Measurements from ENCODE around the gene GNB1L. TPM values are rescaled to one million over a fixed set of nuclear protein-coding genes. Genes with fewer than 3 reads are reported as not detected.

Gene GNB1L
- total RNA-seq, 1 experiment from 2014 or later: 38.2 TPM

DNA sequence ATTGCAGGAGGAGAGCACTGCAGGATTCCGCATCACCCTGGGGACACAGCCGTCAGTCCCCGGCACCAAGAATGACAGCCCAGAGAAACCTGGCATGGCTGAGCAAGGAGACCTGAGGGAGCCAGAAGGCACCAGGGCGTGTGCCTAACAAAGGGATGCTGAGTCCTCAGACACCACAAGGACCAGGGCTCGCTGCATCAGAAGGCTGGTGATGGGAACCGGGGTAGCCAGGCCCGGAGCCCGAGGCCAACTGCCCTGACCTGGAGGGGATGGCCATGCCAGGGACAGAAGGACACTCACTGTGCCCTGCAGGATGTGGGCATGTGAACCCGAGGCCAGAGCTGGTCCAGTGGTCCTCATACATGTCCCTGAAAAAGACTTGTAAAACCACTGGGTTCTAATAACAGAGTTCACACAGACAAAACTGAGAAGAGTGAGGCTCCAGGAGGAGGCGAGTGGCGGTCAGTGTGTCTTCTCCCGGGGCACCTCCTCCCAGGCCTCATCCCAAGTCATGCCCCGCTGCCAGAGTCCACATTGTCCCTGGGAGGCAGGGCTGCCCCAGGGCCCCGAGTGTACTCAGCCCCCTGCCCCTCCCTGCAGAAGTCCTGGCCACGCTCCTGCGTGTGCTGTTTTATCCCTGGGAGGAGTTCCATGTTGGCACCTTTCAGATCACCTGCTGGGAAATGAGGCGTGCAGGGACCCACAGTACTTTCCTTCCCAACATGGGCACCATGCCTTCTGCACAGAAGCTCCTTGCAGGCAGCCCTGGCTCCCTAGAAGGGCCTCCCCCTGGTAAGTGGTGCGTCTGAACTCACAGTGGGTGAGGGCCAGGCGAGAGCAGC is 51.6 kb downstream of the GNB1L start:
- Histone ChIP-seq H3K27me3 (ENCODE audit: control insufficient read depth, insufficient read depth, low read length) (no peaks in the 10 kb centered on the region), H3K4me3 (ENCODE audit: insufficient read depth, low read depth, low read length) (no peak overlapping the region), H3K36me3 (replicated peaks; ENCODE audit: control insufficient read depth, insufficient read depth, low read length) (no peaks in the 10 kb centered on the region)
- peak; percentile 41 for DNase-seq

DNA sequence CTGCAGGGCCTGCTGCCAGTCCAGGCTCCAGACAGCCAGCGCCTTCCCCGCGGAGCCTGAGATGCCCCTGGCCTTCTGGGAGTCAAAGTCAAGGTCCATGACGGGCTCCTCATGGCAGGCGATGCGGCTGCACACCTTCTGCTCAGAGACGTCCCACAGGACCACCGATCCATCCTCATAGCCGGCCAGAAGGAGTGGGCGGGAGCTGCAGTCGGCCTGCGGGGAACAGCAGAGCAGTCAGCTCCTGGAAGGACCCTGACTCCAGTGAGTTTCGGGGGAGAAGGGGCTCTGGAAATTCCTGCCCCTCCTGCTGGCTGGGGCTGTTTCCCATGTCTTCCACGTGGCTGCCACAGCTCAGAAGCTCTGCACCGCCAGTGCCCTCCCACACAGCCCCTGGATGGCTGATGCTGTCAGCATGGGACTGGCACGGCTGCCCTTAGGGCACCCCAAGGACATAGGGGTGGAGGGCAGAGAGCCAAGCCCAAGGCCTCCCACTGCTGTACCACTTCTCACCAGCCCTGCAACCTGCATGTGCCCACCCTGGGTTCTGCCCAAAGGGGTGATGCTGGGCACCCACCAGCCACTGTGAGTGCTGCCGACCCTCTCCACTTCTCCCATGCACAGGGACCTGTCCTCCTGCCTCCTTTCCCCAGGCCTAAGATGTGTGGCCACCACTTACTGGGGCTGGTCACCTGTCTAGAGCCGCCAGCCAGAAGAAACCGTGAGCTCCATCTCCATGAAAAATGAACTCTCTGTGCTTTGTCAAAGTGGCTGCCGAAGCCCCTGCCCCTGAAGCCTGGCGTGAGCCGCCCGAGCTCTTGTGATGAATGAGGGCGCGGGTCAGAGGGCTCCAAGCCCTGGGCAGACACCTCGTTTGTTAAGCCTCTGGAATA is 52.4 kb downstream of the GNB1L start:
- no peaks in the 10 kb centered on the region for H3K27me3 ChIP-seq (ENCODE audit: control insufficient read depth, insufficient read depth, low read length)
- H3K36me3 ChIP-seq (replicated peaks; ENCODE audit: control insufficient read depth, insufficient read depth, low read length): no peaks in the 10 kb centered on the region
- no peak overlapping the region for H3K4me3 ChIP-seq (ENCODE audit: insufficient read depth, low read depth, low read length)
- peak; percentile 31 for DNase-seq

DNA sequence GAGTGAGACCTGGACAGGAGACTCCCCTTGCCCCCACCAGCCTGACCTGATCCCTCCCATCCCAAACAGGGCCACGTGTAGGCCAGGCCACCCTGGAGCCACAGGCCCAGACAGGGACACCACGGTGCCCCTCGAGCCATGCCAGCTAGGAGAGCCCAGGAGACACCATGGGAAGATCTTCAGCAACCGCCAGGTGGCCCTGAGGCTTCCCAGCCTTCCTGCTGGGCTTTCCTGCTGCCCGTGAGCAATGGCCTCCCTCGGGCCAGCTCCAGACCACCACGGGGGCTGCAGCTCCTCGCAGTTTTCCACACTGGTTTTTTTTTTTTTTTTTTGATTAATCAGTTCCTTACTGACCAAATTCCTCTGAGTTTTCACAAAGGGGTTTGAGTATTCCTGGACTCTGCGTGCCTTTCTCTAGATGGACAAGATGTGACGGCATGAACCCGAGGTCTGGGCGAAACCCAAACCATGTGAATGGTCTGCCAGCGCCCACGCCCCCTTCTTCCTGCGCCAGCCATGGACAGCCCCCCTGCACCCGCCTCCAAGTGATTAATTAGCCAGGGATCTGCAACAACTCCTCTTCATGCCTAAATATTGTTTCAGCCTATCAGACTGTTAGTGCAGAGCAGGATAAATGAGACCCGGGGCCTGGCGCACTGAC is 53.2 kb downstream of the GNB1L start:
- Histone ChIP-seq H3K36me3 (replicated peaks; ENCODE audit: control insufficient read depth, insufficient read depth, low read length) (no peaks in the 10 kb centered on the region), H3K27me3 (ENCODE audit: control insufficient read depth, insufficient read depth, low read length) (no peaks in the 10 kb centered on the region), H3K4me3 (ENCODE audit: insufficient read depth, low read depth, low read length) (no peak overlapping the region)
- no peak for DNase-seq

DNA sequence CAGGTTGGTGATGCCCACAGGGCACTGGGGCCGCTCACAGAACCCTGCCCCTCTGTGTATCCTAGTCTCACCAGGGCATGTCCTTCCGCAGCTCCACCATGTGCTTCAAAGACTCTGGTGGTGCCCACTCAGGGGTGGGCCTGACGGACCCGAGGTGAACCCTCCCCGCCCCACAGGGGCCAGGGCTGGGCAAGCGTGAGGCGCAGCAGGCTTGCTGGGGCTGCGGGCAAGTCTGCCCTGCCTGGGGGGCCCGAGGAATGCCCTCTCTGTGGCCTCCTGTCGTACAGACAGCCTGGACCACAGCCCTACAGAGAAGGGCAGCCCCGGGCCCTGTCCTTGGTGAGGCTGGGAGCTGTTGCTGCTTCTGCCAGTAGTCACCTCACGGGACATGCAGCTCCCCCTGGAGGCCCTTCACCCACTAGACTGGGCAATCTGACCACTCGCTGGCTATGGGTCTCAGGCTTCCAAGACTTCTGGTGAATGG is 53.9 kb downstream of the GNB1L start:
- no peaks in the 10 kb centered on the region for H3K36me3 ChIP-seq (replicated peaks; ENCODE audit: control insufficient read depth, insufficient read depth, low read length)
- peak; percentile 86 for DNase-seq
- H3K4me3 ChIP-seq (ENCODE audit: insufficient read depth, low read depth, low read length): no peak overlapping the region
- no peaks in the 10 kb centered on the region for H3K27me3 ChIP-seq (ENCODE audit: control insufficient read depth, insufficient read depth, low read length)

DNA sequence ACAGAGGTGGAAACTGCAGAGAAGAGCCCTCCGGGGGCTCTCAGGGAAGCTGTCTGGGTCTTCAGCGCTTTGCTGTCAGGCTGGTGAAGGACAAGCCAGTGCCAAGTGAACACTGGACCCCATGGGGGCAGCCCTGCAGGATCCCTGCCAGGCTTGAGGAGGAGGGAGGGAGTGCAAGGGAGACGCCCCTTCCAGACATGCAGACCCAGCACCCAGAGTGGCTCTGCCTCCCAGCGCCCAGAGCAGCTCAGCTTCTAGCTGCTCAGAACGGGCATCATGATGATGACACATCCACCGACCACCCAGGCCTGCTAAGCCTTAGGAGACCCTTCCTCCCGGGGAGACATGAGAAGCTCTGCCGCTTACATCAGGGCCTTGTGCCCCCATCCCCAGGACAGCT is 54.4 kb downstream of the GNB1L start:
- Histone ChIP-seq H3K27me3 (ENCODE audit: control insufficient read depth, insufficient read depth, low read length) (no peaks in the 10 kb centered on the region), H3K36me3 (replicated peaks; ENCODE audit: control insufficient read depth, insufficient read depth, low read length) (no peaks in the 10 kb centered on the region), H3K4me3 (ENCODE audit: insufficient read depth, low read depth, low read length) (no peak overlapping the region)
- no peak for DNase-seq

DNA sequence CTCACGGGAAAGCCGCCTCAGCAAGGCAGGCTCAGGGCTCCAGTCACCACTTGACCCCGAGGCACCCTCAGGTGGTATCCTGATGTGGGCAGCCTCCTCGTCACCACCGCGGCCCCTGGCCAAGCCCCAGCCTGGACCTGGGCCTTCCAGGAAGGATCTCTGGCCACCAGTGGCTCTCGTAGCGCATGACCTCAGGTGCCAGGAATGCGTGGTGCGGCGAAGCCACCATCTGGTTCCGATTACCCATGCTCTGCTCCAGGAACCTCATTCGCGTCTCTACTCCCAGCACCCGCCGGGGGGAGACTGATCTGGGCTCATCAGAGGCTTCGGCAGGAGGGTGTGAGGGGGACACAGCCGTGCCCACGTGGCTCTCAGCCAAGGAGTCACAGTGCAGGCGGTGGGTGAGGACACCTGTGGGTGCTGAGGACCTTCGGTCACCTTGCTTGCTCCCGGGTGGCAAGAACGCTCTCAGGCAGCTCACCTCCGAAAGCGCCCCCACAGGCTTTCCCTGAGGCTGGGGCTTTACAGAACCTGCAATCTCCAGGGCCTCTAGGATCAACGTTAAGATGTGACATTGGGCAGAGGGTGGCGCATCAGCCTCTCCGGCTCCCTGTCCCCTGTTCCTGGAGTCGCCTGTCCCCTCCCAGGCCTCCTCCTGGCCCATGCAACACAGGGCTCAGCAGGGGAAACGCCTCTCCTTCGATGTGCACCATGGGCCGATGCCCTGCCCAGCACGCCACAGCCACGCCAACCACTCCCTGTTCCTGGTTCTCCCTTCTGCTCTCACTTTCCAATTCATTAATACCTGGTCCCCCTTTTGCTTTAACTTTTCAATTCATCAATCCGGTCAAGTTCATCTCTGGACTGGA is 55.1 kb downstream of the GNB1L start:
- no peaks in the 10 kb centered on the region for H3K36me3 ChIP-seq (replicated peaks; ENCODE audit: control insufficient read depth, insufficient read depth, low read length)
- no peak for DNase-seq
- H3K27me3 ChIP-seq (ENCODE audit: control insufficient read depth, insufficient read depth, low read length): no peaks in the 10 kb centered on the region
- H3K4me3 ChIP-seq (ENCODE audit: insufficient read depth, low read depth, low read length): no peak overlapping the region

DNA sequence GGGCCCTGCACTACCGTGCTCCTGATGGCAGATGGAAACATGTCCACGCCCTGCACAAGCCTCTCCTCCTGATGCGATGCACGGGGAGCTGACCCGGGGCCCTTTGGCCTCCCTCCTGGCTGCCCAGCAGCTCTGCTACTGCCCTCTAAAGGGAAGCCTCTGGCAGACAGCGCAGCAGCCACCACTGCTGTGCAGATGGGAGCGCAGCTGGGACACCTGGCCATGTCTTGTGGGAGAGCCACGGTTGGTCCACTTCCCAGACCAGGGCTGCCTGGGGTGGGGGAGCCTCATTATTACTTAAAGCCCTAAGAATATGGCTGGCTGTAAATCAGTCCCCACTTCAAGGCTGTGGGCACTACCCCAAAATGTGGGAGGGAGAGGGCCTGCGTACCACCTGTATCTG is 55.8 kb downstream of the GNB1L start:
- no peaks in the 10 kb centered on the region for H3K36me3 ChIP-seq (replicated peaks; ENCODE audit: control insufficient read depth, insufficient read depth, low read length)
- no peak overlapping the region for H3K4me3 ChIP-seq (ENCODE audit: insufficient read depth, low read depth, low read length)
- H3K27me3 ChIP-seq (ENCODE audit: control insufficient read depth, insufficient read depth, low read length): no peaks in the 10 kb centered on the region
- no peak for DNase-seq

DNA sequence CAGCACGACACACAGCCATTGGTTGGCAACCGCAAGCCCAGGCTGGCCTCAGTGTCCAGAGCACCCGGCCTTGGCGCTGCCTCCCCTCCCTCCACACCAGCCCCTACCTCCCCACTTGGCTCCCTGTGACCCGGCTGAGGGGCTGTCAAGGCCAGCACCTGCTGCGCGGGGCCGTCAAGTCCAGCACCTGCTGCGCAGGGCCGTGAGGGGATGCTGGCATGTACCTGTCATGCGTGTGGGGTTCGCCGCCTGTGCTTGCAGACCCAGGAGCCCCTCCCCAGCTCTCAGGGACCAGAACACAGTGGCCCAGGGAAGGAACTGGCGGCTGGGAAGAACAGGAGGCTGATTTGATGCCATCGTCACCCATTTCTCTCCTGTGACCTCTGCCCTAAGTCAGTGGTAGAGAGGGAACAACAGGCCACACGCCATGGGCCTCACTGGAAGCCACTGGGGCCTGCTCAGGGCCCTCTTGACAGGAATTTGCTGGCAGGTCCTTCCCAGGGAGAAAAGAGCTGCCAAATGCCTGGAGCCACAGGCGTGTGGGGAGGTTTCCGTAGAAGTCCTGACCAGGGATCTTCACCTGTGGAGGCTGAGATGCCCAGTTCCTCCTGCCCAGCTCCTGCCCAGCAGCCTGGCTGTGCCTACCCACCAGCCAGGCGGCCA is 56.5 kb downstream of the GNB1L start:
- no peaks in the 10 kb centered on the region for H3K27me3 ChIP-seq (ENCODE audit: control insufficient read depth, insufficient read depth, low read length)
- no peaks in the 10 kb centered on the region for H3K36me3 ChIP-seq (replicated peaks; ENCODE audit: control insufficient read depth, insufficient read depth, low read length)
- DNase-seq: no peak
- no peak overlapping the region for H3K4me3 ChIP-seq (ENCODE audit: insufficient read depth, low read depth, low read length)

DNA sequence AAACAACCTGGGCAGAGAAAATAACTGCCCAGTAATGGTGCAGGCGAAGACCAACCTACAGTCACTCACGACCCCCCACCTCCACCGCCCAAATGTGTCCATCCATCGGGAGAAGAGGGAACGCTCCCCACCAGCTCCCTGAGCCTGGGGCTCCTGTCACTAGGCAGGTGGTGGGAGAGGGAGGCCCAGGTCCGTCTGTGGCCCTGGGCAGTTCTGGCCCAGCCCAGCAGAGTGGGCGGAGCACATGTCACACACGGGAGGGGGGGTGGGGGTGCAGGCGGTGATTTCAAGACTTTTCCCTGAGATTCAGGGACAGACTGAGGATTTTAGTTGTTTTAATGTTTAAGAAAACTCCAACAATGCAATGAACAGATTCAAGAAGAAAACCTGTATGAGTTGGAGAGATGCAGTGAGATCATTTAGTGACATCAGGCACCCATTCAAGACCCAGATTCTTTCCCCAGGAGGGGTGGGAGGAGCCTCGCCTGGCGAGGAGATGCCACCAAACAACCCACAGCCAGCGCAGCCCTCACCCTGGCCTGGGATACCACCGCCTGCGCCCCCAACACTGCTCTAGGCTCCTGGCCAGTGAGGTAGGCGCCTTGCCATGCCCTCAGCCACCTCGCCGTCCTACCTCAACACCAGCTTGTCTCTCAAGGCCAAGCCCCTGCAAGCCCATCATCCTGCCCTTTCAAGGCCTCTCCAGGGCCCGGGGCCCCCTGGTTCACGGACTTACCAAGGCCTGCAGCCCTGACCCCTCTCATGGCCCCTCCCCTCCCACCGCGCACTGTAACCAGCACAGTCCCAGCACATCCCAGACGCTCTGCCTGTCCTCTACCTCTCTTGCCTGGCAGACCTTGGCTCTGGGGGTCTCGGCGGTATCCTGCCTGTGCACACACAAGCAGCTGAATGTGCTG is 57.3 kb downstream of the GNB1L start:
- Histone ChIP-seq H3K36me3 (replicated peaks; ENCODE audit: control insufficient read depth, insufficient read depth, low read length) (no peaks in the 10 kb centered on the region), H3K27me3 (ENCODE audit: control insufficient read depth, insufficient read depth, low read length) (no peaks in the 10 kb centered on the region), H3K4me3 (ENCODE audit: insufficient read depth, low read depth, low read length) (no peak overlapping the region)
- peak; percentile 82 for DNase-seq

DNA sequence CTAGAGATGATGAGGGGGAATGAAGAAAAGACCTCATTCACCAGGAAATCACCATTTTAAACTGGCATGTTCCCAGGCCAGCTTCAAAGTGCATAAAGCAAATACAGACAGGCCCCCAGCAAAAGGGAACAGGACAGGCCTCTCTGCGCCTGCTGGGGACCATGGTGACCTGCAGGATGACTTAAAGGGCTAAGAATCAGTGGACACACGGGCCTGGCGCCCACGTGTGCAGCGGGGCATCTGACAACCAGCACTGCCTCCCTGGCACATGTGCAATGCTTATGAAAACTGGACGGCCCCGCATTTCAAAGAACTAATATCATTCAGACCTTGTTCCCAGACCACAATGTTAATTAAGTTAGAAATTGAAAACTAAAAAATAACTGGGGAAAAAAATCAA is 58.5 kb downstream of the GNB1L start:
- Histone ChIP-seq H3K27me3 (ENCODE audit: control insufficient read depth, insufficient read depth, low read length) (no peaks in the 10 kb centered on the region), H3K4me3 (ENCODE audit: insufficient read depth, low read depth, low read length) (no peak overlapping the region), H3K36me3 (replicated peaks; ENCODE audit: control insufficient read depth, insufficient read depth, low read length) (no peaks in the 10 kb centered on the region)
- no peak for DNase-seq

DNA sequence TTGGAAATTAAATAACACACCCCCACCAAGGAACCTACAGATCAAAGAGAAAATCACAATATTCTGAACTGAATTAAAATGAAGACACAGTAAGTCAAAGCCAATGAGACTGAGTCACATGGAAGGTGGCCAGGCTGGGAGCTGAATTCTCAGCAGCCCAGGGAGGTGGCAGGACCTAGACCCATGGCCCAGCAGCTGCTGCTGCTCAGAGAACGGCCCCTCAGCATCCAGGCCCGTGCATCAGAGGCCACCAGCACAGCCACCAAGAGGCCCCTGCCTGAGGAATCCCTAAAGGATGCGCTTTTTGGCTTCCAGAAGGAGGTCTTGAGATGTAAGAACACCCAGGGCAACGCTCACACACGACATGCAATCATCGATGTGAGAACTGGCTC is 59.1 kb downstream of the GNB1L start:
- Histone ChIP-seq H3K4me3 (ENCODE audit: insufficient read depth, low read depth, low read length) (no peak overlapping the region), H3K27me3 (ENCODE audit: control insufficient read depth, insufficient read depth, low read length) (no peaks in the 10 kb centered on the region), H3K36me3 (replicated peaks; ENCODE audit: control insufficient read depth, insufficient read depth, low read length) (no peaks in the 10 kb centered on the region)
- DNase-seq: no peak

DNA sequence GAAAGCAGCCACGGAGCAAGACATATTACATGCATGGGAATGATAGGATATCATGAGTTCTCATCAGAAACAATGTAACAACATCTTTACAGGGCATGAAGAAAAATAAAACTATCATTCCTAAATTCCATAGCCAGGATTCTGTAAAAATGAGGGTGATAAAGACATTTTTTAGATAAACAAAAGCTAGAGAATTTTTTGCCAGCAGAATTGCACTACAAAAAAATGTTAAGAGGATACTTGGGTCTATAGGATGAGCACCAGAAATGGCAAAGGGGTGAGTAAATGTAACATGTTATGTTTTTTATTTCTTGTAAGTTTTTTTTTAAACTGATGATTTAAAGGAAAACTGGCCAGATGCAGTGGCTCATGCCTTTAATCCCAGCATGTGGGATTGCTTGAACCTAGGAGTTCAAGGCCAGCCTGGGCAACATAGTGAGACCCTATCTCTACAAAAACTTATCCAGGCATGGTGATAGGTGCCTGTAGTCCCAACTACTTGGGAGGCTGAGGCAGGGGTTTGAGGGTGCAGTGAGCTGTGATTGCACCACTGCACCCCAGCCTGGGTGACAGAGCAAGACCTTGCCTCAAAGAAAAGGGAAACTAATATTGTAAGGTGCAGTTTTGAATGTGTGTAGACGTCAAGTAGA is 60.9 kb downstream of the GNB1L start:
- Histone ChIP-seq H3K4me3 (ENCODE audit: insufficient read depth, low read depth, low read length) (no peak overlapping the region), H3K27me3 (ENCODE audit: control insufficient read depth, insufficient read depth, low read length) (no peaks in the 10 kb centered on the region), H3K36me3 (replicated peaks; ENCODE audit: control insufficient read depth, insufficient read depth, low read length) (no peaks in the 10 kb centered on the region)
- DNase-seq: no peak
